Measurements from ENCODE around the gene CNBD2.

GRCh38 chr20:35971981-35972380 lies 3.6 kb downstream of the CNBD2 start:
- TF ChIP-seq, protein P1, sequence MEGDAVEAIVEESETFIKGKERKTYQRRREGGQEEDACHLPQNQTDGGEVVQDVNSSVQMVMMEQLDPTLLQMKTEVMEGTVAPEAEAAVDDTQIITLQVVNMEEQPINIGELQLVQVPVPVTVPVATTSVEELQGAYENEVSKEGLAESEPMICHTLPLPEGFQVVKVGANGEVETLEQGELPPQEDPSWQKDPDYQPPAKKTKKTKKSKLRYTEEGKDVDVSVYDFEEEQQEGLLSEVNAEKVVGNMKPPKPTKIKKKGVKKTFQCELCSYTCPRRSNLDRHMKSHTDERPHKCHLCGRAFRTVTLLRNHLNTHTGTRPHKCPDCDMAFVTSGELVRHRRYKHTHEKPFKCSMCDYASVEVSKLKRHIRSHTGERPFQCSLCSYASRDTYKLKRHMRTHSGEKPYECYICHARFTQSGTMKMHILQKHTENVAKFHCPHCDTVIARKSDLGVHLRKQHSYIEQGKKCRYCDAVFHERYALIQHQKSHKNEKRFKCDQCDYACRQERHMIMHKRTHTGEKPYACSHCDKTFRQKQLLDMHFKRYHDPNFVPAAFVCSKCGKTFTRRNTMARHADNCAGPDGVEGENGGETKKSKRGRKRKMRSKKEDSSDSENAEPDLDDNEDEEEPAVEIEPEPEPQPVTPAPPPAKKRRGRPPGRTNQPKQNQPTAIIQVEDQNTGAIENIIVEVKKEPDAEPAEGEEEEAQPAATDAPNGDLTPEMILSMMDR (IDR thresholded peaks at IDR 0.05): no peak
- TF ChIP-seq ESRRA (CRISPR knock-in tag; IDR thresholded peaks at IDR 0.05; ENCODE audit: borderline replicate concordance) (no peak), FOXP4 (CRISPR knock-in tag; IDR thresholded peaks at IDR 0.05) (no peak)

Measured in WTC11 (cell line).